Measurements from ENCODE around the gene CA10. TPM values are rescaled to one million over a fixed set of nuclear protein-coding genes. Genes with fewer than 3 reads are reported as not detected.

Gene CA10
- total and polyA plus RNA-seq, 2 of the 4 experiments (the other 2 are of a cell fraction) = not detected

DNA sequence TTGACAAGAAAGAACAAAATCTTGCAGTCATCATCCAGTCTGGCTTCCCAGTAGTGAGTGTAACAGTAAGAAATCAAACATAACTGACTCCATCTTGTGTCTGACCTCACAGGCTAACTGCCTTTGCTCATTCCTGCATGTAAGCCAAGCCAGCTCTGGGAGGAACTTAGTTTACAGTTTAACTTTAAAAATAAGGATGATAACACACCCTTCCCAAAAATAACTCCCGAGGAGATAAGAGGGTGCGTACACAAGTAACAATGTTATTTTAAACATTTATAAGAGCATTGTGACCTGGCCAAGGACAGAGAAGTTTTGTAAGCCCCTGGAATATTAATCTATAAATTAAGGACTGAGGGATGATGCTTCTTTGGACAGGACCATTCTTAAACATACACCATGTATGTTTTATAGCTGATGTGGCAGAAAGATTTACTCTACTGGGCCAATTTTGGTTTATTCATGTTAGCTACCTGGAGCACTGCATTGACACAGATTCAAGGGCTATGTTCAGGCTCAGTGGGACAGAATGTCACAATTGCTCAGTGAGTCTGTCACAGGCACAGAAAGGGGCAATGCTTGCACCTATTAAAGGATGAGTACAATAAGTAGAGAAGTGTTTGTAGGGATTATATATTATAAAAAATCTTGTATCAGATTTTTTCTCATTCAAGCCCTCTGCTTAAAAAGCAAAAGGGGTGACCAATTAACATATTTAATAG, 554.1 kb downstream of the CA10 start:
- no peak overlapping the region for H4K5ac ChIP-seq (ENCODE audit: low read depth, low read length)
- no peak overlapping the region for H3K4me3 ChIP-seq (ENCODE audit: insufficient read depth, low read depth, low read length)
- no peak overlapping the region for H2AK5ac ChIP-seq (ENCODE audit: low read depth, low read length)
- in situ Hi-C loops (cut with MboI; ENCODE audit: low sequenced_read_pairs) = no loop called here
- no peak overlapping the region for H2BK120ac ChIP-seq (ENCODE audit: low read depth, low read length)
- no peak overlapping the region for H3K18ac ChIP-seq (ENCODE audit: low read depth, low read length)
- POLR2A ChIA-PET (ENCODE audit: unreplicated experiment) = no interaction called here
- intact Hi-C loops (cut with micrococcal nuclease) = no loop called here
- no peaks in the 10 kb centered on the region for H4K20me1 ChIP-seq (ENCODE audit: insufficient read depth, low read length)
- H3K9ac ChIP-seq (ENCODE audit: low read depth, low read length) = no peak overlapping the region
- no peak overlapping the region for H3K27ac ChIP-seq (ENCODE audit: insufficient read depth, low read length)
- no peak overlapping the region for H2BK5ac ChIP-seq (ENCODE audit: low read depth, low read length, poor library complexity, severe bottlenecking)
- dilution Hi-C loops (cut with HindIII; ENCODE audit: low sequenced_read_pairs, unreplicated experiment) = no loop called here
- TF ChIP-seq, protein P1, sequence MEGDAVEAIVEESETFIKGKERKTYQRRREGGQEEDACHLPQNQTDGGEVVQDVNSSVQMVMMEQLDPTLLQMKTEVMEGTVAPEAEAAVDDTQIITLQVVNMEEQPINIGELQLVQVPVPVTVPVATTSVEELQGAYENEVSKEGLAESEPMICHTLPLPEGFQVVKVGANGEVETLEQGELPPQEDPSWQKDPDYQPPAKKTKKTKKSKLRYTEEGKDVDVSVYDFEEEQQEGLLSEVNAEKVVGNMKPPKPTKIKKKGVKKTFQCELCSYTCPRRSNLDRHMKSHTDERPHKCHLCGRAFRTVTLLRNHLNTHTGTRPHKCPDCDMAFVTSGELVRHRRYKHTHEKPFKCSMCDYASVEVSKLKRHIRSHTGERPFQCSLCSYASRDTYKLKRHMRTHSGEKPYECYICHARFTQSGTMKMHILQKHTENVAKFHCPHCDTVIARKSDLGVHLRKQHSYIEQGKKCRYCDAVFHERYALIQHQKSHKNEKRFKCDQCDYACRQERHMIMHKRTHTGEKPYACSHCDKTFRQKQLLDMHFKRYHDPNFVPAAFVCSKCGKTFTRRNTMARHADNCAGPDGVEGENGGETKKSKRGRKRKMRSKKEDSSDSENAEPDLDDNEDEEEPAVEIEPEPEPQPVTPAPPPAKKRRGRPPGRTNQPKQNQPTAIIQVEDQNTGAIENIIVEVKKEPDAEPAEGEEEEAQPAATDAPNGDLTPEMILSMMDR (conservative IDR thresholded peaks at IDR 0.05; ENCODE audit: low read depth, low read length) = no peak
- TF ChIP-seq RFX5 (IDR thresholded peaks at IDR 0.05; ENCODE audit: low read depth, low read length) (no peak), MAZ (IDR thresholded peaks at IDR 0.05; ENCODE audit: borderline replicate concordance, low read depth, low read length) (no peak), MXI1 (IDR thresholded peaks at IDR 0.05; ENCODE audit: borderline replicate concordance, low read depth, low read length) (no peak), CEBPB (IDR thresholded peaks at IDR 0.05; ENCODE audit: low read depth, low read length) (no peak)
- H3K56ac ChIP-seq (ENCODE audit: extremely low read depth, insufficient read depth, low read length) = no peak overlapping the region
- H2AFZ ChIP-seq (replicated peaks; ENCODE audit: low read length, poor library complexity) = no peak overlapping the region
- H2AK9ac ChIP-seq (replicated peaks; ENCODE audit: low read depth, low read length, poor library complexity) = no peak overlapping the region
- H3K36me3 ChIP-seq (ENCODE audit: control insufficient read depth, insufficient read depth, low read length) = no peaks in the 10 kb centered on the region
- no peaks in the 10 kb centered on the region for H3K27me3 ChIP-seq (ENCODE audit: control insufficient read depth, insufficient read depth, low read length)
- WGBS, 2 experiments (ENCODE audit: extremely low coverage in 2 of 2, insufficient read length in 1 of 2) = no CpG with 5 or more reads among the region's 2 CpGs
- H4K8ac ChIP-seq (ENCODE audit: low read depth in 2 of 2, low read length in 2 of 2) = no peak overlapping the region
- H3K4ac ChIP-seq (ENCODE audit: low read depth, low read length) = no peak overlapping the region
- H3K9me1 ChIP-seq (ENCODE audit: insufficient read depth, low read length) = no peaks in the 10 kb centered on the region
- no peak for ATAC-seq (ENCODE audit: low read depth)
- no peaks in the 10 kb centered on the region for H3K79me1 ChIP-seq (ENCODE audit: low read depth in 1 of 2, low read length in 2 of 2)
- no peak overlapping the region for H3K23ac ChIP-seq (ENCODE audit: low read depth, low read length)
- H2BK15ac ChIP-seq (ENCODE audit: low read depth, low read length) = no peak overlapping the region
- no peak overlapping the region for H4K91ac ChIP-seq (ENCODE audit: insufficient read depth, low read depth, low read length)
- H2BK20ac ChIP-seq (ENCODE audit: low read depth, low read length) = no peak overlapping the region
- H3K4me1 ChIP-seq (ENCODE audit: control insufficient read depth, insufficient read depth, low read length) = no peaks in the 10 kb centered on the region
- no peak overlapping the region for H3K4me2 ChIP-seq (ENCODE audit: low read depth, low read length)
- H3K9me3 ChIP-seq (ENCODE audit: control insufficient read depth, insufficient read depth, low read length) = peaks cover 4% of the 10 kb centered on the region
- BruUV-seq (replicated peaks) = no TSS peak
- CTCF ChIA-PET = no interaction called here
- no peak for DNase-seq
- H3K14ac ChIP-seq (replicated peaks; ENCODE audit: low read depth, low read length) = no peak overlapping the region
